Neuronal stem cell (in vitro differentiated cells): ENCODE measurements around the gene GIMAP2.
"Not testable (repeated sequence)": the region's sequence is repeated elsewhere in the genome, so short reads cannot be mapped to it uniquely, and the experiment has no call there.

Source experiments
- DNase-seq: peaks from one replicate; pipeline ENCODE4 v3.0.0-alpha.2; 2013; ENCODE audit warnings: low spot score
- H2AFZ ChIP-seq: one replicate; pipeline ENCODE4 v1.6.1; 2013; ENCODE audit warnings: mild to moderate bottlenecking, low read length, inconsistent platforms
- H2AK5ac ChIP-seq: 2 replicates; pipeline ENCODE4 v1.6.1; 2013; ENCODE audit warnings: low read depth, mild to moderate bottlenecking, inconsistent platforms, low read length, moderate library complexity, mixed read lengths
- H2BK120ac ChIP-seq: 2 replicates; pipeline ENCODE4 v1.6.1; 2013; ENCODE audit warnings: low read depth, mild to moderate bottlenecking, inconsistent platforms, low read length, moderate library complexity, mixed read lengths
- H2BK12ac ChIP-seq: one replicate; pipeline ENCODE4 v1.6.1; 2013; ENCODE audit warnings: low read length, inconsistent platforms
- H2BK15ac ChIP-seq: 2 replicates; pipeline ENCODE4 v1.6.1; 2013; ENCODE audit warnings: mild to moderate bottlenecking, low read length, inconsistent platforms, mixed read lengths
- H2BK5ac ChIP-seq: one replicate; pipeline ENCODE4 v1.6.1; 2013; ENCODE audit warnings: inconsistent platforms, mild to moderate bottlenecking, low read length, moderate library complexity
- H3K14ac ChIP-seq: one replicate; pipeline ENCODE4 v1.6.1; 2013; ENCODE audit warnings: low read length, inconsistent platforms
- H3K18ac ChIP-seq: 2 replicates; pipeline ENCODE4 v1.6.1; 2013; ENCODE audit warnings: low read length, inconsistent platforms
- H3K23ac ChIP-seq: 2 replicates; pipeline ENCODE4 v1.6.1; 2013; ENCODE audit warnings: low read depth, mild to moderate bottlenecking, mixed read lengths, low read length, inconsistent platforms; ENCODE audit not compliant: poor library complexity
- H3K27ac ChIP-seq: replicated peaks from 3 replicates; pipeline ENCODE4 v1.5.1; 2013; ENCODE audit warnings: low read length, inconsistent platforms
- H3K27me3 ChIP-seq, 3 experiments: 2 replicates each; pipeline ENCODE4 v1.6.1; 2013; ENCODE audit warnings: low read length in 3 of 3, mild to moderate bottlenecking in 2 of 3, inconsistent platforms in 1 of 3, low read depth in 1 of 3, mixed read lengths in 1 of 3, moderate library complexity in 1 of 3; ENCODE audit not compliant: control insufficient read depth in 3 of 3, insufficient read depth in 3 of 3
- H3K36me3 ChIP-seq, 2 donors: replicated peaks in 1 of 2; 2 replicates each; pipeline ENCODE4 v1.6.1; 2013; ENCODE audit warnings: low read length in 2 of 2; ENCODE audit not compliant: control insufficient read depth in 2 of 2, insufficient read depth in 2 of 2
- H3K4ac ChIP-seq: 2 replicates; pipeline ENCODE4 v1.6.1; 2013; ENCODE audit warnings: inconsistent platforms, mild to moderate bottlenecking, low read length, moderate library complexity
- H3K4me1 ChIP-seq, 2 donors: 1 replicate in 1 of 2; 2 replicates in 1 of 2; pipeline ENCODE4 v1.6.1; 2013; ENCODE audit warnings: low read length in 2 of 2, low read depth in 1 of 2; ENCODE audit not compliant: control insufficient read depth in 2 of 2, insufficient read depth in 1 of 2
- H3K4me2 ChIP-seq: one replicate; pipeline ENCODE4 v1.6.1; 2013; ENCODE audit warnings: mild to moderate bottlenecking, low read length, inconsistent platforms; ENCODE audit not compliant: insufficient read depth, poor library complexity, severe bottlenecking
- H3K4me3 ChIP-seq, 2 donors: 2 replicates each; pipeline ENCODE4 v1.5.1; 2013; ENCODE audit warnings: low read length in 2 of 2, mild to moderate bottlenecking in 2 of 2, inconsistent platforms in 1 of 2, moderate library complexity in 1 of 2
- H3K79me1 ChIP-seq: one replicate; pipeline ENCODE4 v1.6.1; 2013; ENCODE audit warnings: low read depth, mild to moderate bottlenecking, inconsistent platforms, low read length, moderate library complexity
- H3K9ac ChIP-seq: one replicate; pipeline ENCODE4 v1.6.1; 2013; ENCODE audit warnings: mild to moderate bottlenecking, low read depth, low read length, inconsistent platforms; ENCODE audit not compliant: poor library complexity
- H3K9me3 ChIP-seq, 2 donors: replicated peaks in 1 of 2; 2 replicates each; pipeline versions ENCODE3 to v1.6.1; 2013; ENCODE audit warnings: low read length in 2 of 2, mild to moderate bottlenecking in 2 of 2, inconsistent platforms in 1 of 2, low read depth in 1 of 2, mixed read lengths in 1 of 2, moderate library complexity in 1 of 2; ENCODE audit not compliant: control insufficient read depth in 2 of 2, insufficient read depth in 1 of 2
- H4K8ac ChIP-seq: one replicate; pipeline ENCODE4 v1.6.1; 2013; ENCODE audit warnings: low read depth, mild to moderate bottlenecking, inconsistent platforms, low read length, moderate library complexity
- H4K91ac ChIP-seq: one replicate; pipeline ENCODE4 v1.6.1; 2013; ENCODE audit warnings: low read length, low read depth, mild to moderate bottlenecking, inconsistent platforms; ENCODE audit not compliant: poor library complexity
- WGBS, 2 donors: extraction: QIAGEN DNeasy Blood & Tissue Kit; methylation state at CpG; one replicate each; pipeline ENCODE4 v1.1.7; 2013; ENCODE audit warnings: missing lambda C conversion rate in 2 of 2, mixed read lengths in 1 of 2; ENCODE audit not compliant: insufficient read length in 2 of 2, insufficient replicate concordance in 1 of 2; ENCODE audit errors: extremely low coverage in 2 of 2; 5-methylcytosine and 5-hydroxymethylcytosine counted together

GIMAP2 gene

GRCh38 chr7:150657526-150657925 lies 28.0 kb upstream of the GIMAP2 start:
- H3K14ac ChIP-seq, result no peak overlapping the region
- H3K4me2 ChIP-seq, result no peak overlapping the region
- H2AK5ac ChIP-seq, result no peak overlapping the region
- no peak overlapping the region for H3K4ac ChIP-seq
- WGBS, 2 donors, result no CpG with 5 or more reads among the region's 3 CpGs
- no peak overlapping the region for H2AFZ ChIP-seq
- H3K9me3 ChIP-seq, result no peaks in the 10 kb centered on the region
- H2BK5ac ChIP-seq, result no peak overlapping the region
- H3K36me3 ChIP-seq, result no peaks in the 10 kb centered on the region
- H2BK15ac ChIP-seq, result no peak overlapping the region
- H3K4me1 ChIP-seq, result peaks cover 0 to 2% of the 10 kb centered on the region in 2 donors
- no peak overlapping the region for H3K18ac ChIP-seq
- no peak overlapping the region for H3K9ac ChIP-seq
- H3K27ac ChIP-seq, result no peak overlapping the region
- H3K4me3 ChIP-seq, result no peak overlapping the region
- no peak overlapping the region for H2BK12ac ChIP-seq
- no peak overlapping the region for H4K8ac ChIP-seq
- no peak overlapping the region for H4K91ac ChIP-seq
- H3K23ac ChIP-seq, result no peak overlapping the region
- no peaks in the 10 kb centered on the region for H3K79me1 ChIP-seq
- H3K27me3 ChIP-seq, result no peaks in the 10 kb centered on the region
- DNase-seq, result no peak
- H2BK120ac ChIP-seq, result no peak overlapping the region

- no peak overlapping the region for H2AFZ ChIP-seq
- DNase-seq, result no peak
- H2BK15ac ChIP-seq, result no peak overlapping the region
- no peaks in the 10 kb centered on the region for H3K9me3 ChIP-seq
- no peak overlapping the region for H2AK5ac ChIP-seq
- no peak overlapping the region for H3K14ac ChIP-seq
- H3K4me1 ChIP-seq, result no peaks in the 10 kb centered on the region
- no peak overlapping the region for H2BK5ac ChIP-seq
- H3K79me1 ChIP-seq, result no peaks in the 10 kb centered on the region
- no peak overlapping the region for H3K23ac ChIP-seq
- no peaks in the 10 kb centered on the region for H3K36me3 ChIP-seq
- H4K91ac ChIP-seq, result no peak overlapping the region
- H4K8ac ChIP-seq, result no peak overlapping the region
- H3K27me3 ChIP-seq, result no peaks in the 10 kb centered on the region
- no peak overlapping the region for H3K4ac ChIP-seq
- H3K4me3 ChIP-seq, result no peak overlapping the region
- H3K9ac ChIP-seq, result no peak overlapping the region
- WGBS, 2 donors, result no CpG with 5 or more reads among the region's 4 CpGs
- no peak overlapping the region for H3K4me2 ChIP-seq
- no peak overlapping the region for H3K18ac ChIP-seq
- H3K27ac ChIP-seq, result no peak overlapping the region
- no peak overlapping the region for H2BK120ac ChIP-seq
- no peak overlapping the region for H2BK12ac ChIP-seq
These were observed 24.4 kb upstream of the GIMAP2 start for GRCh38 chr7:150660939-150661613.

- not testable (repeated sequence) for H3K18ac ChIP-seq, H3K4me1 ChIP-seq
These were observed 22.7 kb upstream of the GIMAP2 start for GRCh38 chr7:150662821-150663220.

GRCh38 chr7:150663802-150664494 lies 21.6 kb upstream of the GIMAP2 start:
- H3K4me2 ChIP-seq, result no peak overlapping the region
- no peak overlapping the region for H3K9ac ChIP-seq
- H2BK15ac ChIP-seq, result no peak overlapping the region
- H3K36me3 ChIP-seq, result no peaks in the 10 kb centered on the region
- H2BK120ac ChIP-seq, result no peak overlapping the region
- no peak overlapping the region for H2AK5ac ChIP-seq
- no CpG with 5 or more reads among the region's 4 CpGs for WGBS, 2 donors
- no peak overlapping the region for H4K91ac ChIP-seq
- no peak overlapping the region for H3K18ac ChIP-seq
- no peaks in the 10 kb centered on the region for H3K79me1 ChIP-seq
- H3K4me3 ChIP-seq, result no peak overlapping the region
- H3K14ac ChIP-seq, result no peak overlapping the region
- no peaks in the 10 kb centered on the region for H3K4me1 ChIP-seq
- H4K8ac ChIP-seq, result no peak overlapping the region
- H3K27me3 ChIP-seq, result no peaks in the 10 kb centered on the region
- H2AFZ ChIP-seq, result no peak overlapping the region
- no peak for DNase-seq
- no peak overlapping the region for H3K4ac ChIP-seq
- no peak overlapping the region for H3K23ac ChIP-seq
- no peak overlapping the region for H2BK5ac ChIP-seq
- H2BK12ac ChIP-seq, result no peak overlapping the region
- H3K9me3 ChIP-seq, result no peaks in the 10 kb centered on the region
- H3K27ac ChIP-seq, result no peak overlapping the region

More at GRCh38 chr7:150662821-150663220, 22.7 kb upstream of the GIMAP2 start:
- H3K27ac ChIP-seq, H3K4me3 ChIP-seq, H3K9me3 ChIP-seq, H2BK5ac ChIP-seq, H3K9ac ChIP-seq, H3K4me2 ChIP-seq, H2BK120ac ChIP-seq, H2AFZ ChIP-seq, H3K27me3 ChIP-seq, H2AK5ac ChIP-seq, H4K91ac ChIP-seq, H3K14ac ChIP-seq, H3K4ac ChIP-seq, H3K36me3 ChIP-seq, H4K8ac ChIP-seq, H2BK15ac ChIP-seq, DNase-seq, H3K23ac ChIP-seq, H3K79me1 ChIP-seq, H2BK12ac ChIP-seq: not testable (repeated sequence)
